HEK293 (cell line): Measurements from ENCODE around the gene KDM4C.

Source experiments
- CTCF ChIA-PET: fragments of 350-600 bp; formaldehyde crosslinking; extraction: SDS; loops from one replicate; lab custom pipeline; 2021; ENCODE audit warnings: antibody characterized with exemption; lab: Yijun Ruan, JAX
- POLR2A ChIA-PET: fragments of 300-600 bp; formaldehyde crosslinking; extraction: SDS; loops from one replicate; lab custom pipeline; 2020; ENCODE audit warnings: antibody characterized with exemption, inconsistent platforms; lab: Yijun Ruan, JAX
- H3K27ac ChIP-seq: fragments of 200-500 bp; sonication (Bioruptor generic); 2 replicates; pipeline ENCODE4 v1.5.1; 2014; ENCODE audit warnings: low read depth, low read length, control low read depth, inconsistent platforms; ENCODE audit errors: extremely low read depth
- H3K36me3 ChIP-seq, 2 experiments: fragments of 200-500 bp in 1 of 2; sonication (Bioruptor generic) in 1 of 2; 1 replicate in 1 of 2; 2 replicates in 1 of 2; pipeline ENCODE4 v1.5.1; 2014 to 2017; ENCODE audit warnings: inconsistent platforms in 2 of 2, low read length in 2 of 2; ENCODE audit not compliant: control insufficient read depth in 2 of 2, insufficient read depth in 1 of 2
- H3K4me1 ChIP-seq: fragments of 200-500 bp; sonication (Bioruptor generic); 2 replicates; pipeline ENCODE4 v1.5.1; 2014; ENCODE audit warnings: mild to moderate bottlenecking, low read length, inconsistent platforms; ENCODE audit not compliant: control insufficient read depth, insufficient read depth
- H3K4me3 ChIP-seq: 2 replicates; pipeline ENCODE4 v1.5.1; 2011; ENCODE audit warnings: low read depth, mild to moderate bottlenecking, control low read depth, low read length, moderate library complexity
- H3K9me3 ChIP-seq: fragments of 200-500 bp; sonication (Bioruptor generic); 2 replicates; pipeline ENCODE4 v1.5.1; 2014; ENCODE audit warnings: low read depth, low read length, inconsistent platforms; ENCODE audit not compliant: control insufficient read depth, insufficient read depth
- GLI2 ChIP-seq: fragments of 450-650 bp; formaldehyde crosslinking; IDR thresholded peaks from 2 replicates; pipeline ENCODE4; 2017; ENCODE audit warnings: missing biosample characterization, missing genetic modification characterization, low read depth, borderline replicate concordance
- KLF1 ChIP-seq: fragments of 450-650 bp; formaldehyde crosslinking; IDR thresholded peaks from 2 replicates; pipeline ENCODE4 v1.5.1; 2016; ENCODE audit warnings: missing biosample characterization, missing genetic modification characterization
- KLF16 ChIP-seq: fragments of 450-650 bp; formaldehyde crosslinking; IDR thresholded peaks from 2 replicates; pipeline ENCODE4 v1.5.1; 2017; ENCODE audit warnings: missing biosample characterization, missing genetic modification characterization
- SALL2 ChIP-seq: fragments of 450-650 bp; formaldehyde crosslinking; IDR thresholded peaks from 2 replicates; pipeline ENCODE4 v1.5.0; 2017; ENCODE audit warnings: missing biosample characterization, mild to moderate bottlenecking, missing genetic modification characterization, borderline replicate concordance
- TCF7L2 ChIP-seq: IDR thresholded peaks from 2 replicates; pipeline ENCODE4 v1.6.1; 2011; ENCODE audit warnings: low read depth, mild to moderate bottlenecking, inconsistent platforms, low read length, moderate library complexity, borderline replicate concordance
- WT1 ChIP-seq: fragments of 450-650 bp; formaldehyde crosslinking; IDR thresholded peaks from 2 replicates; pipeline ENCODE4 v1.5.1; 2016; ENCODE audit warnings: missing biosample characterization, missing genetic modification characterization
- ZFP41 ChIP-seq: fragments of 450-650 bp; formaldehyde crosslinking; IDR thresholded peaks from 2 replicates; pipeline ENCODE4 v1.5.1; 2016; ENCODE audit warnings: missing biosample characterization, missing genetic modification characterization, borderline replicate concordance
- ZNF10 ChIP-seq: fragments of 450-650 bp; formaldehyde crosslinking; IDR thresholded peaks from 2 replicates; pipeline ENCODE4 v1.5.1; 2017; ENCODE audit warnings: missing biosample characterization, missing genetic modification characterization
- ZNF138 ChIP-seq: fragments of 450-650 bp; formaldehyde crosslinking; IDR thresholded peaks from 2 replicates; pipeline ENCODE4 v1.5.1; 2016; ENCODE audit warnings: missing biosample characterization, missing genetic modification characterization, borderline replicate concordance
- ZNF155 ChIP-seq: fragments of 450-650 bp; formaldehyde crosslinking; IDR thresholded peaks from 2 replicates; pipeline ENCODE4 v1.5.1; 2016; ENCODE audit warnings: missing biosample characterization, missing genetic modification characterization
- ZNF248 ChIP-seq: fragments of 450-650 bp; formaldehyde crosslinking; IDR thresholded peaks from 2 replicates; pipeline ENCODE4 v1.5.1; 2017; ENCODE audit warnings: missing biosample characterization, missing genetic modification characterization
- ZNF37A ChIP-seq: fragments of 450-650 bp; IDR thresholded peaks from 2 replicates; pipeline ENCODE4 v1.5.1; 2018; ENCODE audit warnings: missing biosample characterization, missing genetic modification characterization
- ZNF433 ChIP-seq: fragments of 450-650 bp; formaldehyde crosslinking; IDR thresholded peaks from 2 replicates; pipeline ENCODE4 v1.5.1; 2016; ENCODE audit warnings: missing biosample characterization, missing genetic modification characterization, low read depth
- ZNF48 ChIP-seq: fragments of 450-650 bp; formaldehyde crosslinking; IDR thresholded peaks from 2 replicates; pipeline ENCODE4 v1.5.1; 2016; ENCODE audit warnings: missing biosample characterization, missing genetic modification characterization
- ZNF510 ChIP-seq: fragments of 450-650 bp; formaldehyde crosslinking; IDR thresholded peaks from 2 replicates; pipeline ENCODE4 v1.5.1; 2018; ENCODE audit warnings: mild to moderate bottlenecking, missing genetic modification characterization, missing biosample characterization; ENCODE audit not compliant: insufficient replicate concordance
- ZNF596 ChIP-seq: fragments of 450-650 bp; IDR thresholded peaks from 2 replicates; pipeline ENCODE4 v1.5.0; 2018; ENCODE audit warnings: missing biosample characterization, mild to moderate bottlenecking, missing genetic modification characterization, moderate library complexity
- ZNF792 ChIP-seq: fragments of 450-650 bp; formaldehyde crosslinking; IDR thresholded peaks from 2 replicates; pipeline ENCODE4 v1.5.1; 2016; ENCODE audit warnings: missing biosample characterization, missing genetic modification characterization
- ZNF843 ChIP-seq: fragments of 450-650 bp; formaldehyde crosslinking; IDR thresholded peaks from 2 replicates; pipeline ENCODE4 v1.5.1; 2016; ENCODE audit warnings: missing biosample characterization, missing genetic modification characterization
- ZSCAN16 ChIP-seq: fragments of 450-650 bp; formaldehyde crosslinking; IDR thresholded peaks from 2 replicates; pipeline ENCODE4 v1.5.1; 2016; ENCODE audit warnings: missing biosample characterization, missing genetic modification characterization
- ZSCAN23 ChIP-seq: fragments of 450-650 bp; formaldehyde crosslinking; IDR thresholded peaks from 2 replicates; pipeline ENCODE4 v1.5.1; 2016; ENCODE audit warnings: missing biosample characterization, missing genetic modification characterization
- TF ChIP-seq, protein P1 (sequence below): fragments of 450-650 bp; formaldehyde crosslinking; IDR thresholded peaks from 2 replicates; pipeline ENCODE4 v1.5.1; 2017; ENCODE audit warnings: missing biosample characterization, missing genetic modification characterization
- TF ChIP-seq, protein P2 (sequence below): fragments of 450-650 bp; formaldehyde crosslinking; IDR thresholded peaks from 2 replicates; pipeline ENCODE4 v1.5.1; 2016; ENCODE audit warnings: missing biosample characterization, missing genetic modification characterization
- TF ChIP-seq, protein P3 (sequence below): fragments of 450-650 bp; formaldehyde crosslinking; IDR thresholded peaks from 2 replicates; pipeline ENCODE4 v1.5.1; 2016; ENCODE audit warnings: missing biosample characterization, missing genetic modification characterization

KDM4C gene

DNA sequence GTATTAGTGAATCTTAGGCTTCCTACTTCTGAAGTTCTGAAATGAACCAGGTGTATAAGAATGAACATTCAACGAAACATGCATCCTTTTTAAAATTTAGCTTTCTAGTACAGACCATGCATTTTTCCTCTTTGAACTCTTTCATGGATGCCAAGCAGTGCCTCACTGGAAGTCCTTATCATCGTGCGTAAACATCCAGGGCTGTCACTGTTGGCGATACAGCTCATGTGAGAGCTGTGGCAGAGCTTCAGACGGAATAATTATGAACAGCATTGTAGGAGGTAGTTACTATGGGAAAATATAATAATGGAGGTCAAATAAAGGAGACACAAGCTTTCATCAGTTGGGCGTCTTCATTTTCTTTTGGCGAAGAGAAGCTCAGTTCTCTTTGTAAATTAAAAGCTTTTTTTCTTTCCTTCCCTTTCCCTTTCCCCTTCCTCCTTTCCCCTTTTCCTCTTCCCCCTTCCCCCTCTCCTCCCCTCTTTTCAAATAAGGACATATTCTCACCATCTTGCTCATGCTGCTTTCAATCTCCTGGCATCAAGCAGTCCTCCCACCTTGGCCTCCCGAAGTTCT is 167.3 kb downstream of the KDM4C start (continued):
- TF ChIP-seq ZNF510 (tag by site-specific recombination) (no peak), KLF16 (tag by site-specific recombination) (no peak), ZSCAN23 (tag by site-specific recombination) (no peak), ZNF596 (no peak)

DNA sequence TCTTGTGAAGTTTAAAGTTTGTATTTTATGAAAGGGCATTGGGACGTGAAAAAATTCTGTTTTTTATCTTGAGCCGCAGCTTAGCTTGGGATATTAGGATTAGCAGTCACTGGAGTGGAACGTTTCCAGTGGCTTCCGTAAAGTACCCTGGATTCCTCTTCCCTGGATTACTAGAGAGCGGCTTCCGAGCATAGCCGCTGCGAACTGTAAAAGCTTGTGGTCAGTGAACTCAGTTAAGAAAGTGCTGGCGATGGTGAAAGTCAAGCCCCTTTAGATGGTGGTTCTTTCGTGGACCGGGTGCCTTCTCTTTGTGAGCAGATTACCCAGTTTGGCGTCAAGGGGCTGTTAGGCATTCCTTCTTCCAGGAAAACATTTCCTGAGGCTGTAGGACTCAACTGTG is 168.1 kb downstream of the KDM4C start:
- CTCF ChIA-PET, result no interaction called here
- H3K4me1 ChIP-seq, result no peaks in the 10 kb centered on the region
- TF ChIP-seq ZNF433 (tag by site-specific recombination) (no peak), ZNF792 (tag by site-specific recombination) (no peak), TCF7L2 (no peak), ZNF155 (tag by site-specific recombination) (no peak), KLF1 (tag by site-specific recombination) (no peak), ZNF138 (no peak), SALL2 (tag by site-specific recombination) (no peak), ZNF37A (no peak), ZSCAN16 (tag by site-specific recombination) (no peak), ZNF10 (tag by site-specific recombination) (no peak), WT1 (tag by site-specific recombination) (no peak), ZNF248 (no peak), ZNF48 (tag by site-specific recombination) (no peak), ZNF843 (tag by site-specific recombination) (no peak), GLI2 (tag by site-specific recombination) (no peak), ZFP41 (tag by site-specific recombination) (no peak)
- TF ChIP-seq, protein P1, sequence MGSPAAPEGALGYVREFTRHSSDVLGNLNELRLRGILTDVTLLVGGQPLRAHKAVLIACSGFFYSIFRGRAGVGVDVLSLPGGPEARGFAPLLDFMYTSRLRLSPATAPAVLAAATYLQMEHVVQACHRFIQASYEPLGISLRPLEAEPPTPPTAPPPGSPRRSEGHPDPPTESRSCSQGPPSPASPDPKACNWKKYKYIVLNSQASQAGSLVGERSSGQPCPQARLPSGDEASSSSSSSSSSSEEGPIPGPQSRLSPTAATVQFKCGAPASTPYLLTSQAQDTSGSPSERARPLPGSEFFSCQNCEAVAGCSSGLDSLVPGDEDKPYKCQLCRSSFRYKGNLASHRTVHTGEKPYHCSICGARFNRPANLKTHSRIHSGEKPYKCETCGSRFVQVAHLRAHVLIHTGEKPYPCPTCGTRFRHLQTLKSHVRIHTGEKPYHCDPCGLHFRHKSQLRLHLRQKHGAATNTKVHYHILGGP (tag by site-specific recombination), result no peak
- TF ChIP-seq, protein P2, sequence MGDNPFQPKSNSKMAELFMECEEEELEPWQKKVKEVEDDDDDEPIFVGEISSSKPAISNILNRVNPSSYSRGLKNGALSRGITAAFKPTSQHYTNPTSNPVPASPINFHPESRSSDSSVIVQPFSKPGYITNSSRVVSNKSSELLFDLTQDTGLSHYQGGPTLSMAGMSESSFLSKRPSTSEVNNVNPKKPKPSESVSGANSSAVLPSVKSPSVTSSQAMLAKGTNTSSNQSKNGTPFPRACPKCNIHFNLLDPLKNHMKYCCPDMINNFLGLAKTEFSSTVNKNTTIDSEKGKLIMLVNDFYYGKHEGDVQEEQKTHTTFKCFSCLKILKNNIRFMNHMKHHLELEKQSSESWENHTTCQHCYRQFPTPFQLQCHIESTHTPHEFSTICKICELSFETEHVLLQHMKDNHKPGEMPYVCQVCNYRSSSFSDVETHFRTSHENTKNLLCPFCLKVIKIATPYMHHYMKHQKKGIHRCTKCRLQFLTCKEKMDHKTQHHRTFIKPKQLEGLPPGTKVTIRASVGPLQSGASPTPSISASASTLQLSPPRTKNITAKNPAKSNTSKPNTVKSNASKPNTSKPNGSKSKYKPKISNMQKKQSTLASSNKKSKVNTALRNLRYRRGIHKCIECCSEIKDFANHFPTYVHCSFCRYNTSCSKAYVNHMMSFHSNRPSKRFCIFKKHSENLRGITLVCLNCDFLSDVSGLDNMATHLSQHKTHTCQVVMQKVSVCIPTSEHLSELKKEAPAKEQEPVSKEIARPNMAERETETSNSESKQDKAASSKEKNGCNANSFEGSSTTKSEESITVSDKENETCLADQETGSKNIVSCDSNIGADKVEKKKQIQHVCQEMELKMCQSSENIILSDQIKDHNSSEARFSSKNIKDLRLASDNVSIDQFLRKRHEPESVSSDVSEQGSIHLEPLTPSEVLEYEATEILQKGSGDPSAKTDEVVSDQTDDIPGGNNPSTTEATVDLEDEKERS (tag by site-specific recombination), result no peak
- TF ChIP-seq, protein P3, sequence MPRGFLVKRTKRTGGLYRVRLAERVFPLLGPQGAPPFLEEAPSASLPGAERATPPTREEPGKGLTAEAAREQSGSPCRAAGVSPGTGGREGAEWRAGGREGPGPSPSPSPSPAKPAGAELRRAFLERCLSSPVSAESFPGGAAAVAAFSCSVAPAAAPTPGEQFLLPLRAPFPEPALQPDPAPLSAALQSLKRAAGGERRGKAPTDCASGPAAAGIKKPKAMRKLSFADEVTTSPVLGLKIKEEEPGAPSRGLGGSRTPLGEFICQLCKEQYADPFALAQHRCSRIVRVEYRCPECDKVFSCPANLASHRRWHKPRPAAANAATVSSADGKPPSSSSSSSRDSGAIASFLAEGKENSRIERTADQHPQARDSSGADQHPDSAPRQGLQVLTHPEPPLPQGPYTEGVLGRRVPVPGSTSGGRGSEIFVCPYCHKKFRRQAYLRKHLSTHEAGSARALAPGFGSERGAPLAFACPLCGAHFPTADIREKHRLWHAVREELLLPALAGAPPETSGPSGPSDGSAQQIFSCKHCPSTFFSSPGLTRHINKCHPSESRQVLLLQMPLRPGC, result no peak
- TF ChIP-seq, all 188 proteins: peak for 0
- Histone ChIP-seq H3K9me3 (no peaks in the 10 kb centered on the region), H3K27ac (no peak overlapping the region), H3K36me3 (no peaks in the 10 kb centered on the region), H3K4me3 (no peak overlapping the region)
- POLR2A ChIA-PET, result no interaction called here
